ENCODE data around the gene CEACAM18.

DNA sequence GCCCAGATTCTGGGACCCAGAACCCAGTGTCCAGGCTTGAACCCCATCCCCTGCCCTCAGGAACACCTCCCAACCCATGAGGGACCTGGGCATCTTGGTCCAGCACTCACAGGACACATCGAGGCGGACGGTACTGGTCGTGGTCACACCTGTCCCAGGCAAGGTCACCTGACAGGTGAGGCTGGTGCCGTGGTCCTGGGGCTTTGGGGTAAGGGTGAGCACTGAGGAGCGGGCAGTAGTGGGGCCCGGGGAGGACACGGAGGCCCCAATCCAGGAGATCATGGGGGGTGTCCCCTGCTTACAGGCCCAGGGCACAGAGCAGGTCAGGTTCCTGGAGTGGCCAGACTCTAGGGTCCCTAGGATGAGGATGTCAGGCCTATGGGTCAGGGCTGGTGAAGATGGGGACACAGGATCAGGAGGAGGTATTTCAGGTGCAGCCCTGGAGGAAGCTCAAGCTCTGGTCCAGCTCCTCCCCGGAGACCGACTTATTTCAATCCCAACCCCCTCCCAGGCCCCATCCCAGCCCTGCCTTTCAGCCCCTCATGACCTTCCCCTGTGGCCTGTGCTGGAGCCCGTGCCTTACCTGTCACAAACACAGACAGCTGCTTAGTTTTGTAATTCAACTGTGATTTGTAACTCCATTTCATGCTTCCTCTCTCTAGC is 20.9 kb upstream of the CEACAM18 start:
- TF ChIP-seq POLR2A (IDR thresholded peaks at IDR 0.05) (no peak), CTCF (IDR thresholded peaks at IDR 0.05) (no peak), POLR2AphosphoS5 (IDR thresholded peaks at IDR 0.05) (no peak)

Data from gastroesophageal sphincter (tissue), 3 donors.